Fibroblast of villous mesenchyme (primary cell): Measurements from ENCODE around the gene CLDN20. TPM values are rescaled to one million over a fixed set of nuclear protein-coding genes. Genes with fewer than 3 reads are reported as not detected.

Experiments
- DNase-seq: peaks from one replicate; pipeline ENCODE4 v3.0.0-alpha.2; 2010; ENCODE audit warnings: low read depth
- H3K4me3 ChIP-seq: 2 replicates; pipeline ENCODE4 v1.5.1; 2011; ENCODE audit warnings: low read depth, mild to moderate bottlenecking, low read length
- total RNA-seq: library from RNA; depleted of rRNA; stranded (reverse); fragments of >200 nt; gene quantifications from 2 replicates; pipeline ENCODE4 v1.2.3, GENCODE V29; 2012
- TF ChIP-seq, protein P1 (sequence below): IDR thresholded peaks from 2 replicates; pipeline ENCODE4 v1.5.1; 2012; ENCODE audit warnings: low read depth, mild to moderate bottlenecking, low read length; ENCODE audit not compliant: insufficient read depth

The CLDN20 gene
- total RNA-seq, 1 donor: not detected

DNA sequence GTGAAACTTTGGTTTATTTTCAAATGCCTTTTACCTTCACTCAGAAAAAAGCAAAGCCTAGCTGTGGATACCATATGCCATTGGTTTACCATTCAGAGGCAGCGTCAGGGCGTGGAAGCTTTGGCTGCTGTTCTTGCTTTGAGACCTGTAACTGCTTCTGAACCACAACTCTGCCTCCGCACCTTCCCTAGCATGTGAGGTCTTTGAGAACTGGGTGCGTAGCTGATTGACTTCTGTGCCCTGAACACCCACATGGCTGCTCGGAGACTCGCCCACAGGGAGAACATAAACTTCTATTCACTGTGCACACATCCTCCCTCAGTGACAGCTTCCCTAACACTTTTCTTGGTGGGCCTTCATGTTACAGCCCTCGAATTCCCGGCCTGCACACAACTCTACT lies 11.2 kb upstream of the CLDN20 start:
- no peak for DNase-seq
- no peak overlapping the region for H3K4me3 ChIP-seq
- TF ChIP-seq, protein P1, sequence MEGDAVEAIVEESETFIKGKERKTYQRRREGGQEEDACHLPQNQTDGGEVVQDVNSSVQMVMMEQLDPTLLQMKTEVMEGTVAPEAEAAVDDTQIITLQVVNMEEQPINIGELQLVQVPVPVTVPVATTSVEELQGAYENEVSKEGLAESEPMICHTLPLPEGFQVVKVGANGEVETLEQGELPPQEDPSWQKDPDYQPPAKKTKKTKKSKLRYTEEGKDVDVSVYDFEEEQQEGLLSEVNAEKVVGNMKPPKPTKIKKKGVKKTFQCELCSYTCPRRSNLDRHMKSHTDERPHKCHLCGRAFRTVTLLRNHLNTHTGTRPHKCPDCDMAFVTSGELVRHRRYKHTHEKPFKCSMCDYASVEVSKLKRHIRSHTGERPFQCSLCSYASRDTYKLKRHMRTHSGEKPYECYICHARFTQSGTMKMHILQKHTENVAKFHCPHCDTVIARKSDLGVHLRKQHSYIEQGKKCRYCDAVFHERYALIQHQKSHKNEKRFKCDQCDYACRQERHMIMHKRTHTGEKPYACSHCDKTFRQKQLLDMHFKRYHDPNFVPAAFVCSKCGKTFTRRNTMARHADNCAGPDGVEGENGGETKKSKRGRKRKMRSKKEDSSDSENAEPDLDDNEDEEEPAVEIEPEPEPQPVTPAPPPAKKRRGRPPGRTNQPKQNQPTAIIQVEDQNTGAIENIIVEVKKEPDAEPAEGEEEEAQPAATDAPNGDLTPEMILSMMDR: no peak

DNA sequence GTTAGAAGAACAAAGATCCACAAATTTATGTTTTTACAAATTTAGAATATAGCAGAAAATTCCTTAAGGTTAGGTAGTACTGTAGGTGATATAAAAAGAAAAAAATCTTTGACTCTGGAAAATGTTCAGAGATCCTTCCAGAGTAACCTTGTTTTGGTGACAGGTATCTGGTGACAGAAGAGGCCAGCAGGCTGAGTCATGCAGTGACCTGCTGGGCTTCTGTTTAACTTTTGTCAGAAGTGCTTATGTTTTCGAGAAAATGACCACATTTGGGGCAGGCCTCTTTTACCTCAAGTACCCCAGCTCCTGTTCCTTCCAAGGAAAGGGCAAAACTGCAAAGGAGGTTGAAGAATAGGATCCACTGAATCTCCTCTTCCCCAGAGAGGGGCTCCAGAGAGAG lies 10.5 kb upstream of the CLDN20 start:
- TF ChIP-seq, protein P1: no peak
- DNase-seq: peak; percentile 30
- no peak overlapping the region for H3K4me3 ChIP-seq

DNA sequence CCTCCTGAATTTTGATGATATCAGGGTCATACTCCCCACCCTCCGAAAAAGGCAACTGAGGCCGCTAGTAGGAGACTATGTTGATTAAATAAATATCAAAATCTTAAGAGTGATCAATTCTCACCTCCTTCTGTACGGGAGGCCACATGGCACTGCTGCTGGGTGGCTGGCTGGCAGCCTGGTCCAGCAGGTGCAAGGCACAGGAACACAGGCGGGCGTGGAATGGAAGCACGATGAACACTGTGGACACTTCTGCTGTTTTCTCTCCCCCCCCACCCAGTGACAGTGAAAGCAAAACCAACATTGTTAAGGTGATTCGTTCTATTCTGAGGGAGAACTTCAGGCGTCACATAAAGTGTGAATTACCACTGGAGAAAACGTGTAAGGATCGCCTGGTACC lies 9.7 kb upstream of the CLDN20 start:
- no peak for DNase-seq
- TF ChIP-seq, protein P1: no peak
- H3K4me3 ChIP-seq: no peak overlapping the region

DNA sequence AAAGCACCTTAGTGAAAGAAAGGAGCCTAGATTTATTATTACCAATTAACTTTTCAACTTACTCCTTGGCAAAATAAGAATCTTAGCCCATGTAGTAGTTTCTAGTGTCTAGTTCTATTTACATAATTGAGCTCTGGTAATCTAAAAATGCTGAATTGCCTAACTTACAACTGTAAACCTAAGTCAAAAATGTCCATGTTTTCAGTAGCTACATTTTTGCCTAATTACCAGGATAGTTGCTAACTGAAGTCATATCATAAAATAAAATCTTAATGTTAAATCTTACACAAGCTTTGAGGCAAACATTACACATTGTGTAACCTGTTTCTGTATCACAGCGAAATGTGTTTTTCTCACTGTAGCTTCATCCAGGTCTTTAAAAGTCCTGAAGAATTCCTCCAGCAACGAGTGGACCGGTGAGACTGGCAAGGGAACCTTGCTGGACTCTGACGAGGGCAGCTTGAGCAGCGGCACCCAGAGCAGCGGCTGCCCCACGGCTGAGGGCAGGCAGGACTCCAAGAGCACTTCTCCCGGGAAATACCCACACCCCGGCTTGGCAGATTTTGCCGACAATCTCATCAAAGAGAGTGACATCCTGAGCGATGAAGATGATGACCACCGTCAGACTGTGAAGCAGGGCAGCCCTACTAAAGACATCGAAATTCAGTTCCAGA lies 7.6 kb upstream of the CLDN20 start:
- no peak overlapping the region for H3K4me3 ChIP-seq
- TF ChIP-seq, protein P1: no peak
- peak; percentile 75 for DNase-seq

DNA sequence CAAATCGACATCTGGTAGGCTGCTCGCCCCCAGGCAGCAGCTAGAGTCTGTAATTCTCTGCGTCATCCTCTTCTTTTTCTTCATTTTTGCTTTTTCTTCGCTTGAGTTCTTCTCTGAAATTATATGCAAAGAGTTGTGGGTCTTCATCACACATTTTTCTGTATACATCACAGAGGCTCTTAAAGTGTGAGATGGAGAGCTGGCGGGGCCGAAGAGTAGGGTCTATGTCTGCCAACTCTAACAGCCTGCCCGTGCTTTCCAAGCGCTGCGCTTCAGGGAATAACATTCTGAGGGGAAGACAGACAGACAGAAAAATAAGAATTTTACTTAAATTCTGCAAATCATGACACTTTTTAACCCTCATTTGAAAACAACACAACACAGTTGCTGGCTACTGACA lies 6.0 kb upstream of the CLDN20 start:
- no peak for DNase-seq
- TF ChIP-seq, protein P1: no peak
- H3K4me3 ChIP-seq: no peak overlapping the region

DNA sequence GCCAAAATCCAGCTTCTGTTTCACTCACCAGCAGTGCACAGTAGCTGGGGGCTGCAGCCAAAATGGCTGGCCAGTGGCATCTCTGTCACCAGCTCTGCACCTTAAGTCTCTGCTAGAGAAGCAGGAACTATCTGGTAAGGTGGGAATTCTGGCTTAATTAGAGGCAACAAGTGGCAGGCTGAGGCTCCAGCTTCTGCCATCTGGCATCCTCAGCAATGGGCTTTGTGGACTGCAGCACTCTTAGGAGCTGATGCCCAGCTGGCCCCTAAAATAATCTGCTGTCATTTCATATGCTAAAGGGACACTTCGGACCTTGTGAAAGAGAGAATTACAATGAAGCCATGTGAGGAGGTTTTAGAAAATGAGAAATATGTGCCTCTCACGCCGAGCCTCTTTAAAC lies 4.6 kb upstream of the CLDN20 start:
- TF ChIP-seq, protein P1: no peak
- H3K4me3 ChIP-seq: no peak overlapping the region
- no peak for DNase-seq

DNA sequence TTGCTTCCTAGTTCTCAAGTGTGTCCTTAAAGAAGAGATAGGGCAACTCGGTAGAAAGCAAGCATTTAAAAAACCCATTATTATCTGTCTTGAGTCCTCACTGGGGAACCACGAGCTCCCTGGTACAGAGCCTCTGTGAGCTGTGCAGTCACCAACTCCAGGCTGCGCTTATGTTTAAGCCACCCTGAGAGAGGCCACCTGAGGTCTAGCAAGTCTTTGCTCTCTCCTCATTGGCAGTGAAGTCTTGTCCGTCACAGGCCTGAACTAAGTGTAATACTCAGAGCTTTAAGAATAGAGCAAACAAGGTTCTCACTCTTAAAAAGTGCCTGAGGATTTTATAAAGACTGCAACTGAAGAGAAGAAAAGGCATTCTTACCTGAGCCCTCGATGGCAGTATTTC lies 3.9 kb upstream of the CLDN20 start:
- H3K4me3 ChIP-seq: no peak overlapping the region
- TF ChIP-seq, protein P1: no peak
- no peak for DNase-seq
